Neural progenitor cell (in vitro differentiated cells): ENCODE measurements around the gene CRHR2.

Source experiments
- CTCF ChIP-seq: fragments of 200-600 bp; sonication (generic); IDR thresholded peaks from 2 replicates; pipeline ENCODE4 v1.5.1; 2017; ENCODE audit warnings: antibody characterized with exemption, mild to moderate bottlenecking
- EZH2 ChIP-seq: fragments of 200-600 bp; sonication (generic); IDR thresholded peaks from 2 replicates; pipeline ENCODE4 v1.6.1; 2017; ENCODE audit warnings: antibody characterized with exemption, mild to moderate bottlenecking, moderate library complexity

- TF ChIP-seq CTCF (no peak), EZH2 (no peak)
These were observed 30.1 kb downstream of the CRHR2 start for GRCh38 chr7:30652132-30652531.
